GM23248 (cell line): ENCODE data around the gene ADARB1.

Experiments used
- EZH2 ChIP-seq: fragments of 200-600 bp; sonication (generic); IDR thresholded peaks from 2 replicates; pipeline ENCODE4 v1.6.1; 2018; ENCODE audit warnings: antibody characterized with exemption, mild to moderate bottlenecking; ENCODE audit not compliant: insufficient read depth, poor library complexity, severe bottlenecking
- EZH2phosphoT487 ChIP-seq: fragments of 200-600 bp; sonication (generic); IDR thresholded peaks from 2 replicates; pipeline ENCODE4 v1.6.1; 2018; ENCODE audit warnings: antibody characterized with exemption, moderate library complexity, mild to moderate bottlenecking, low read depth; ENCODE audit not compliant: insufficient read depth

- TF ChIP-seq EZH2 = no peak
- TF ChIP-seq EZH2phosphoT487 = no peak
Measured at GRCh38 chr21:45097827-45098387, 23.5 kb downstream of the ADARB1 start.
